Renal pelvis (tissue), 4 donors: ENCODE data around the gene EGLN3. TPM values are rescaled to one million over a fixed set of nuclear protein-coding genes. Genes with fewer than 3 reads are reported as not detected.
"Not testable (repeated sequence)": the region's sequence is repeated elsewhere in the genome, so short reads cannot be mapped to it uniquely, and the experiment has no call there.

Experiments used
- DNase-seq: peaks from one replicate; pipeline ENCODE4 v3.0.0-alpha.2; 2013
- polyA plus RNA-seq, 3 donors: library from polyadenylated mRNA; unstranded; fragments of 120-200 nt; gene quantifications; one replicate each; pipeline ENCODE4 v1.2.1, GENCODE V29; 2013; ENCODE audit not compliant: insufficient read length in 3 of 3

EGLN3 gene
- polyA plus RNA-seq, 3 donors = 15.2 to 20.0 (median 17.9) TPM

DNA sequence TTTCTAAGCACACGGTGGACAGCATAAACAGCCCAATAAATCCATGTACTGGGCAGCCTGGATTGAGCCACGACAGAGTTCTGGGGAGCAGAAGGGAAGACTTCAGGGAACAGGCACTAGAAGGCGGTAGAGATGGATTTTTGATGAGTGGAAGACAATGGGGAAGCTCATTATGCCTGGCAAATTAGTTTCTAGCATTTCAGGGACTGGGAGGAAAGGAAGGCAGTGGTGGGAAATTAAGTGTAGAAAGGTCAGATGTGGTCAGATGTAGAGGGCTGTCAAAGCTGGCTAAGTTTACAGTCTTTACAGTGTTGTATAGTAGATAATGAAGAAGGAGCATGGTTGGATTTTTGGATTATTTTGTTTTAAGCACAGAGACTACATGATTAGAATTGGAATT, 9.2 kb downstream of the EGLN3 start:
- DNase-seq = no peak

DNA sequence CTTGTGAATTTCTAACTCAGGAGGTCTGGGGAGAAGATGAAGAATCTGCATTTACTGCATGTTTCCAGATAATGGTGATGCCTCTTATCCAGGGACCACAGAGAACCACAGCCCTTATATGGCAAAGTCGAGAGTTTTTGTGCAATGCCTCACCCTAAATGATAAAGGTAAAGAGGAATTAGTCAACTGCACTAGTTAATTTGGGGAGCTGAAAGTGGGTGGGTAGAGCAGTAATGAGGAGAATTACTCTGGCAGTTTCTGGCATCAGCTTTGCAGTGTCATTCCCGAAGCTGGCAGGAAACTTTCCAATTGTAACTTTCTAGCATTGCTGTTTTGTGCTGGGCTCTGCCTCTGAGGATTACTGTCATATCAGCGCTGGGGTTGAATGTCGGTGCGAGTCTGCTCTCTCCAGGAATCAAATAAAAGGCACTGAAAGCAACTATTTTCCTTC, 10.3 kb downstream of the EGLN3 start:
- DNase-seq = no peak

DNA sequence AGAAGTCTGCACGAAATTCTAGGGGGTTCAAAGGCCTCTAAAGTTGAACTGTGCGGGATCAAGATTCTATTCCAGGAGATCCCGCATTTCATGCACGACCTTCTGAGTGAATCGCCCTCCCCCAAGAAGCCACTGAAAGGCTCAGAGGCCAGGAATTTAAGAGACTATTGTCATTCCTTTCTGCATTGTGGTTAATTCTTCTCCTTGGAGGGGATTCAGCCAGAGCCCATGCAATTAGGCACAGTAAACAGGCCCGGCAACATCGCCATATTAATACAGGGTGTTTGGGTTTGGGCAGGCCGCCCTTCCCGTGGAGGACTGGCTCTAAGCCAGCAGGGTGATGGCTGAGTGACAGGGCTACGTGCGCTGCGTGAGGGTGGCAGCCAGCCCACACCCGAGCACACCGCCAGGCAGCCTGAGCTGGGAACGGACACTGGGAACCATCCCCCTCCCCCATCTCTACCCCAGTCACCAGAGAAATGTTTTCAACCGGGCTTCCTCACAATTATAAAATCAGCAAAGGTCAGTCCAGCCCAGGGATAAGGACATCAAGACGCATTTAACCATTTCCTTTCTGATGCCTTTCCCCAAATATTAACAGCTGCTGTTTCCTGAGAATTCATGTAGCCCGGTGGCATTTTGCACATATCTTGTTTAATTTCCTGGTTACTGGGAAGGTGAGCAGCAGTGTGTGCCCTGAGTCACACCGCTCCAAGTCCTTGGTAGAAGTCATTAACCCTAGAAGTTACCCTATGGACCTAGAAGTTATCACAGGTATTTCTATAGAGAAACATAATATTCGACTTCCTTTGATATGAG, 12.5 kb downstream of the EGLN3 start:
- DNase-seq = no peak

DNA sequence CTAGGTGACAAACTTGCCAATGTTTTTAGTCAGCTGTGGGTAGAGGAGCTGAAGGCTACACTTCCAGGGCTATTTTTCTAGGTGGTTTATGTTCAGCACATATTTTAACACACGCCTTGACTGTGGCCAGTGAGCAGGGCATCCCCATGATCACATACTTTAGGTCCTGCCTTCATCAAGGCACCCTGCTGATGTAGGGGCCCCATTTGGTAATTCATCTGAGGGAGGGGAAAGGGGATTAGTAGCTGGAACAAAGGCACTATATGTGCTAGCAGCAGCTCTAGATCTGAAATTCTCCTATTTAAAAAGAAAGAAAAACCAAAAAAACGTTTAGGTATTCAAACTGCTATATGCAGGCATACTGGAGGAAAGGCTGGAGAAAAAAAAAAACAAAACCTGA, 14.5 kb downstream of the EGLN3 start:
- DNase-seq = no peak

DNA sequence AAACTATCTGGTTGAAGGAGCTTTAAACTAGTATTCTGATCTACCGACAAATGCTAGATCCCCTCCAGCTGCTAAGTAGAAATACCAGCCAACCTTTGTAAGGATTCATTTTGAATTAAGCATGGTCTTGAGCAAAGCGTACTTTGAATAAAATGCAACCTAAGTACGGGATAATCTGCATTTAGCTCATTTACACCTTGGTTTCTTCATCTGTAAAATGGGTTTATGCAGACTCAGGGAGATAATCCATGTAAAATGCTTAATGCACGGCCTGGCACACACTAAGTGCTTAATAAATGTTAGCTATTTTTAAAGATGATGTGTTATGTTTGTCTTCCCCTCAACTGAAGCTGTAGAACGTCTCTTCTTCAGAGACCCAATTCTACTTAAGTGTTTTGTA, 15.9 kb downstream of the EGLN3 start:
- no peak for DNase-seq

DNA sequence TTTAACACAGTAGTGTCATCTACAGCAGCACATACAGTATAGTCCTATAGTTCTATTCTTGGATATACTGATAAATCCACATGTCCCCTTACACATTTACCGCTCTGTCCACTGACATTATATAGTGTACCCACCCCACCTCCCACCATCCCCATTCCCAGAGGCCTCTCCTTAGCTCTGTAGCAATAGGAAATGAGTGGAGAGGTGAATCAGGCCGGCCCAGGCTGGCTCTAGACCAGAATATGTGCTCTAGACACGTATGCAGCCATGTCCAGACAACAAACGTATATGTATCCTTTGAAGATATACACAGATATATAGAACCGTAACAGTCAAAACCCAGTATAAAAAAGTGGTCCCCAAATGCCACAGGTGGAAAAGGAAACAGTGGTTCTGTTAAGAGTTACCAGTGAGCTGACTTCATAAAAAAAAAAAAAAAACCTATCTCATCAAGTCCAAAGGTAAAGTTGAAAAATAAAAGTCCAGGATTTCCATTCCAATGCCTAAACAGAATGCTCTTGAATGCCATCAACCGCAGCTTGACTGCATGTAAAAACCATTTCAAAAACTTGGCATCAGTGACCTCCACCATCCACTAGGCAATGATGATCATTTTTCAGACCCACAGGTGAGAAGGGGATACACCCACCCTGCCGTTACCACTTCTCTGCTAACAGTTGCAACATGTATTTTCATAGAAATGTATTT, 16.7 kb downstream of the EGLN3 start:
- DNase-seq = no peak

DNA sequence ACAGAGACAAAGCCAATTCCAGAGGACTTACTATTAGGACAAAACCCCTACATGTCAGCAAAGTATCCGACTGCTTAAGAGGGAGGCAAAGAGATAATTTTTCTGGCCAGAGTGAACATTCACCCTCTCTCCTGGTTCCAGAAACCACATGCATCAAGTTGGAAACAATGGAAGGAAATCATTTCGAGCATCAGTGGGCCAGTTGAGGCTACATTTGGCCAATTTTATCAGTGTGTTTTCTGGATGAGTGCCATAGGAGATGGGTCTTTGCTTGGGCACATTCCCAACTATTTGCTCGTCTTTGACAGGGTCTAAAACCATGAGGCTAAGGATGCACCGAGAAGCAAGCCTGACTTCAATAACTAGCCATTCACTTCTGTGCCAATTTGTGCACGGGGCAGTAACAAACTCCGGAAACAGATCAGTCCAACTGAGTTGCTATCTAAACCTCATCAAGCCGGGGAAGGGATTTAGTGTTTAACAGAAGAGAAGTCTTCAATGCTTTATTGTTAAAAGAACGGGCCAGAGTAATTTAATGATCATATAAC, 17.4 kb downstream of the EGLN3 start:
- no peak for DNase-seq

DNA sequence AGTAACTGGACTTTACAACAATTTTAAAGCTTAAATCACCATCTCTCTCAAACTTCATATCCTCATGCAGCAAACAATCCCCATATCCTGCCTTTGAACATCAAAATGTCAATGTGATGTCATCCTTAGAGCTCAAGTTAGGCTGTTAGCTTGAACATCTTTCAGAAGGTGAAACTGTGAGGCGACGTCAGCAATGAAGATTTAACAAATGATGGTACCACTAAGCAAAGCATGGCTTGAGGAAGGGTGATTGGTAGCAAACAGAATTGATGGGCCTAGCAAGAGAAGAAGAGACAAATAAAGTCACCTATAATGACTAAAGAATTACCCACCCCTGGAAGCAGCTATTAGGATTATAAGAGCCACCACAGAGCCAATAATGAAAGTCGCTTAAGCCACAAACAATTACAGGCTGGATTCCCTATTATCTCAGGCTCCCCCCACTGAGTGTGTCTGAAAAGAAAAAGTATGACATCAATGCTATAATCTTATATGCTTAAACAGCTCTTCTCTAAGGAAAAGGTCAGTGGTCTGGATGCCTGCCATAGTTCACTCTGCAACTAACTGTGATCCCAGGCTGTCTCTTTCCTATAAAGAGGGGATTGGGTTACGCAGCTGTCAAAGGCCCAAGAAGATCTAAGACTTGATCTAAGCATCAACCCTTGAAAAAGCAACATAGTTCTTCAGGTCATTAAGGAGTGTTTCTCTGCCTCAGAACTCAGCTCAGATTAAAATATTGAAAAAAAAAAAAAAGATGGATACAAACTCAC, 18.1 kb downstream of the EGLN3 start:
- DNase-seq = peak; percentile 80

DNA sequence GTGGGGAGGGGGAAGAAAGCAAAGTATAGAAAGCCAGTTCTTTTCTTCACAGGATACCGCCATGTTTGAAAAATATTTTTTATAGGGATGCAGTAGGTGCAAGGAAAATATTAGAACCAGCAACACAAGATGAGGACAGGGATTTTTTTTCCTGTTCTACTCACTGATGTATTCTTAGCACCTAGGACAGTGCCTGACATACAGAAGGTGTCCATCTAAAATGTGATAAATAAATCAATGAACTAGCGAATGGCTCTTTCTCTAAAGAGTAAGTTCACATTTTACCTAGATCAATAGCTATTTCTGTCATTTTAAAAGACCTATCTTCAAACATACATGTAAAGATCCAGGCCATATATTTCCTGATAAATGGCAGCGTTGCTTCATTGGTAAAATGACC, 18.8 kb downstream of the EGLN3 start:
- no peak for DNase-seq

DNA sequence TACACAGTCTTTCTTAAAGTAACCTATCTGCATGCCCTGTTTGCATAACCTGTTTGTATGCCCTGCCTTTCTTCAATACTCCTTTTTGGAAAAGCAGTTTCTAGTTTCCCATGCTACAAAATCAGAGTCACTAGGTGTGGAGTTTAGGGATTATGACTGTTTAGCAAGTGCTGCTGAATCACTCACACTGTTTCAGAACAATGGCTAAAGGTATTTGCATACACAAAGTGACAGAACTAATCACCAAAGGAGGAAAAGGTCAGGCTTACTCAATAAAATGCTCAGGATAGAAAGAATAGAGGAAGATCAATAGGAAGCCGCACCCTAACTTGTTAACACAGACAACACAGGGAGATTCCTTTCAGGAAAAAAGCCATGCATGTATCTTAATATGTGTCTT, 19.4 kb downstream of the EGLN3 start:
- DNase-seq = no peak

DNA sequence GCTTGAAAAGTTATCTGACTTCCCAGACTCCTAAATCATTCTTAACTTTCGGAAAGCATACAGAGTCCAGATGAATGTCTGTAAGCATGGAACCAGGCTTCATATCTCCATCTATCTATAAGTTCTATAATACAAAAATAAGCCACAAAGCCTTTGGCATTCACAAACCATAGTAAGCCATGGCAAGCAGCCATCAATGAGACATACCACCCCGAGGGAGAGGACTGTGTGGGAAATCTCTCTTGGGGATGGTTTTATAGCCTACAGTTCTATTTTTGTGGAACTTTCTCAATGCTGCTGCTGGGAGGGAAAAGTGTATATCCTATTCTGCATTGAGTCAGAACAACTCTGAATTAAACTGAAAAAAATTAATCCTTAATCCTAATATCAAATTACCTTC, 20.4 kb downstream of the EGLN3 start:
- DNase-seq = no peak

DNA sequence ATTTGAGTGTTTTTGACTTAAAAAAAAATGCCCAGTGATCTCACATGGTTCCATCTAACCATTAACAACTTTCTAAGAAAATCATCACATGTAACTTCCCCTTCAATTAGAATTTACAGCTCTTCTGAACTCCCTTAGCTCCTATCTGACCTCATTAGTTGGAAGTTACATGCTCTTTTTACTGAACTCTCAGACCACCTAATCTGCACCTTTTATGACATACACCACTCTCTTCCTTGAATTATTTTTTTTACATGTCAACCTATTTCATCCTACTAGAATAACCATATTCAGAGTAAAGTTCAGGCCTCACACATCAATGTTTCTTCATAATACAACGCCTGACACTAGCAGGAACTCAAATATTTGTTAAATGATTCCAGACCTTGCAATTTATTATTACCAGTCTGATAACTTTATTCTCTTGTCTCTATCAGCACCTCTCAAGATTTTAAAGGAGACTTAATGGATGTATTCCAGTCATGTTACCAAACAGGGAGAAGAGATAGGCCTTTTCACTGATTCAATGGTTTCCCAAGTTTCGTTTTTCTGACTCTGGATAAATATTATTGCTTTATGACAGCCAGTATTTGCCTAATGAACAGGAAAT, 21.0 kb downstream of the EGLN3 start:
- DNase-seq = no peak

DNA sequence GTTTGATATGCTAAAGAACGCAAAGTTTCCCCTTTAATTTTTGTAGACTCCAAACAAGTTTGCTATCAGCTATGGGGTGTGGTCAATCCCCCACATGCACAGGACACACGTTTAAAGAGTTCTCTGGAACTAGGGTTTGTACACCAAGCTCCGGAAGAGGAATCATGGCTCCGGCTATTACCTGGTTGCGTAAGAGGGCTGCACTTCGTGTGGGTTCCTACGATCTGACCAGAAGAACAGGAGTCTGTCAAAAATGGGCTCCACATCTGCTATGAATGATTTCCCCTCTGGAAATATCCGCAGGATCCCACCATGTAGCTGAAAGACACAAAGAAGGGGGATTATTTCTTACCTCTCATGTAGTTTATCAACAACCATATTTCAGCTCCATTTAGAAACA, 22.0 kb downstream of the EGLN3 start:
- DNase-seq = no peak

DNA sequence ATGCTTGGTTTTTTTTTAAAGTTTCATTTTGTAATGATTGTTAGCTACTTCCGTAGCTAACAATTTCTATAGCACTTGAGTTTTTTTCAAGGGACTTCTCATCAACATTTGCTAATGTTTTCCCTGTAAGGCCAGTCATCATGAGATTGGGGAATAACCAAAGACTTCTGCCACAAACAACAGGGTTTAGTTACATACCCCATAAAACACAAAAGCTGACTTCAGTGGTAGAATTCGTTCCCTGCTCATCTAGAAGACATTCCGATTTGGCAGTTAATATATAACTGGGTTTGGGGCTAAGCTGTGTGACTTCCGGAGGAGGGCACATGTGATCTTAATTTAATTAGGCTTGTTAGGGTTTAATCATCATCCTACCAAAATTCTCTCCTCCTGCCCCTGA, 22.9 kb downstream of the EGLN3 start:
- DNase-seq = no peak

DNA sequence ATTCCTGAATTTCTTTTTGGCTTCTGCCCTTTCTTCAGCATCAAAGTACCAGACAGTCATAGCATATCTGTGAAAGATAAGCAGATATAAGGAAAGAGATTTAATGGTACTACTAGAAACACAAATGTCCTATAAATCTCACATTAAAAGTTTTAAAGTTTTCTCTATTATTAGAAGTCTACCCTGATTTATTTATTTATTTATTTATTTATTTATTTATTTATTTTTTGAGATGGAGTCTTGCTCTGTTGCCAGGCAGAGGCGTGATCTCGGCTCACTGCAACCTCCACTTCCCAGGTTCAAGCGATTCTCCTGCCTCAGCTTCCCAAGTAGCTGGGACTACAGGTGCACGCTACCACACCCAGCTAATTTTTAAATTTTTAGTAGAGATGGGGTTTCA, 23.9 kb downstream of the EGLN3 start:
- DNase-seq = not testable (repeated sequence)

DNA sequence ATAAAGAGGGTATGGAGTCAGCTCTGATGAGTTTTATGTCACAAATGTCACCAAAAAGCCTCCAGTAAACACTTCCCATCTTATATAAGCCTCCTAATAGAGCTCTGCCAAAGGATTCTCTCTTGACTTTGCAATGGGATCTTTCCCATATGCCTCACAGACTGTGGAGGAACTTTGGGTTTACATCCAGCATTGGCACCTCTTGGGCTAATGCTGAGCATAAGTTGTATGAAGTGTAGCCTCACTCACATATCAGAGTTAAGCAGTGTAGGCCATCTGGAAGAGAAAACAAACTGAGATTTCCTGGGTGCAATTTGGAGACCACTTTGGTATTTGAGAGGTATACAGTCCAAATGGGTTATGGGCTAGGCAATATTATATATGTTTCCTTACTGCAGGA, 24.9 kb downstream of the EGLN3 start:
- no peak for DNase-seq

DNA sequence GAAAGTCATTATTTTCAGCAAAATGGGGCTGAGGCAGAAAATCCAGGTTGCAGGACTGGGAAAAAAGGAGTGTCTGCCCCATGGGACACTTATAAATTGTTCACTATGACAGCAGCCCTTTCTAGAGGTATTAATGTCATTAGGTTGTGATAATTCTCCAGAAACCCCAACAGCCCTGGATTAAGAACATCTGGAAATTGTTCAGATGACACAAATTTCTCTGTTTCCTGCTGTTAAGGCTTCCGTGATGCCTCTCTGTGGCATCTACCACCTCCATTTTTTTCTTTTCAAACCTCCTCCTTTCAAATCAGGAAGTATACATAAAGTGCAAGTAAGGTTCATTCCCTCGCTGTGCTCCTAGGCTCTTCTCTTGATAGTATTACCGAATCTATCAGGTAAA, 25.6 kb downstream of the EGLN3 start:
- DNase-seq = no peak

DNA sequence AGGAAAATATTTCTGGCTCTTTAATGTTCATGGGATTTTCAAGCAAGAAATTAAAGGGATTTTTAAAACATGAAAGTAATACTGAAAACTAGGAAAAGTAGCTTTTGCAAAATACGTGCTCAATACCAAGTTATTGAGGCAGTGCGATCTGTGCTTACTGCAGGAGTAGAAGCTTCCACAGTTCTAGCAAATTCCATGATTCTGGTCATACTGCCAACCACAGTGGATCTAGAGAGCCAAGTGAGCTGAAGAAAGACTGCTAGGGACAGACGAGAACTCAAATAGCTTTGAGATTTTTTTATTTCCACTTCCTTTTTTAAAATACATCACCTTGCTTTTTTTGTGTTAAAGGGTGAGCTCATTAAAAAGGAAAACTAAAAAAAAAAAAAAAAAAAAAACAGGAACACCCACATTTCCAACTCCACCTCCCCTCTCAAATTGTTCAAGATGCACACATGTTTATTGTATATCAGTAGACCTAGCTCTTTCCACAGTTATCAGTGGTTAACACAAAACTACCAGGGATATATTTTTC, 26.2 kb downstream of the EGLN3 start:
- DNase-seq = no peak

DNA sequence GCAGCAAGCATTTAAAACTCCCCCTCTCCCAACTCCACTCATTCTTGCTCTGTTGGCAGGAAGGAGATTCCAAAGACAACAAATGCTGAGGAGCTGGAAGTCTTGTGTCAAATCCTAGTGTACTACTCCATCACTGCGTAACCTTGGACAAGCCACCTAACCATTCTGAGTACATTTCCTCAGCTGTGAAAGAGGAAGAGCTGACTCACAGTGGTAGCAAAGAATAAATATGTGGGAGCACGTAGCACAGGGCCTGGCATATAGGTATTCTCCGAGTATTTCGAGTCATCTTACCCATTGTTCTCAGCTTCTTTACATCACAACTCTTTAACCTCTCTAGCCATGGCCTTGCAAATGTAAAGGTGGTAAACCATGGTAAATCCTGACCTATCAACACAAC, 28.7 kb downstream of the EGLN3 start:
- DNase-seq = no peak

DNA sequence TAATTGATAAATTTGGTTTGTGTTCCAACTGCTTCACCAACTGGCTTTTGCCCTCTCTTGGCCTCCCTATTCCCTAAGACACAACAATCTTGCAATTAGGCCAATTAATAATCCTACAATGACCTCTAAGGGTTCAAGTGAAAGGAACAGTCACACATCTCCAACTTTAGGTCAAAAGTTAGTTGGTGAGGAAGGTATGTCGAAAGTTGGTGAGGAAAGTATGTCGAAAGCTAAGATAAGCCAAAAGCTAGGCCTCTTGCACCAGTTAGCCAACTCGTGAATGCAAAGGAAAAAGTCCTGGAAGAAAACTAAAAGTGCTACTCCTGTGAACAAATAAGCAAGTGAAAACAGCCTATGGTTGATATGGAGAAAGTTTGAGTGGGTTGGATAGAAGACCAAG, 32.6 kb downstream of the EGLN3 start:
- DNase-seq = no peak

DNA sequence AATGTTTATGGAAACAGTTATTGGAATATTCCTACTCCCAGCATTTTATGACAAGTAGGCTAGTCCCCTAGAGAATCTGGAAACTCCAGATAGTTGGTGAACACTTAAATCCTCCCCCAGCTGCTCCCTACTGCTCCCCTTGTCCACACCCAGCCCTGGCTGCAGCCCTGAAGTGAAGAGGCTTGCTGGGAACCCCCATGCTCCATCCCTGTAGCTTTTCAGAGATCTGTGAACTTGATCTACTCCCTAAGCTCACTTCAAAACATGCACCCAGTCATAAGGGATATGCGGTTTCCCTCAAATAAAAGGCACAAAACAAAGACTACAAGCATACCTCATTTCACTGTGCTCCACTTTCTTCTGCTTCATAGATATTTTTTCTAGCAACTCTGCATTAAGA, 33.2 kb downstream of the EGLN3 start:
- no peak for DNase-seq
